Endothelial cell of umbilical vein (primary cell): ENCODE measurements around the gene GLIS2. TPM values are rescaled to one million over a fixed set of nuclear protein-coding genes. Genes with fewer than 3 reads are reported as not detected.

ENCODE experiments used
- BruUV-seq: library from RNA; stranded (reverse); fragments of 400-500 nt; replicated peaks from 2 replicates; lab custom pipeline; 2021; lab: Mats Ljungman, UMichigan
- CTCF ChIA-PET: fragments of 300-600, 350-600 bp; sonication (Branson Sonifier 250); formaldehyde crosslinking; loops from one replicate; lab custom pipeline; 2021; ENCODE audit warnings: antibody characterized with exemption, inconsistent platforms; lab: Charles Lee
- POLR2A ChIA-PET: fragments of 300-600, 350-600 bp; sonication (Branson Sonifier 250); formaldehyde crosslinking; loops from one replicate; lab custom pipeline; 2021; ENCODE audit warnings: antibody characterized with exemption, inconsistent platforms; lab: Charles Lee
- DNase-seq: peaks from one replicate; pipeline ENCODE4 v3.0.0-alpha.2; 2011; ENCODE audit warnings: low read depth, low spot score
- FAIRE-seq: peaks from 2 replicates; lab custom pipeline; 2011; peaks lifted over from hg19 to GRCh38; lab: Jason Lieb, UNC
- H2AFZ ChIP-seq: 2 replicates; pipeline ENCODE4 v1.6.0; 2012; ENCODE audit warnings: low read depth, low read length, control low read depth, inconsistent platforms
- H3K27ac ChIP-seq: 2 replicates; pipeline ENCODE4 v1.5.1; 2011; ENCODE audit warnings: low read depth, mild to moderate bottlenecking, control low read depth, low read length, moderate library complexity; ENCODE audit not compliant: insufficient read depth
- H3K27me3 ChIP-seq, 2 experiments: 2 replicates each; pipeline versions ENCODE4 v1.6.0 to v1.6.1; 2011; ENCODE audit warnings: low read length in 2 of 2, mixed read lengths in 1 of 2; ENCODE audit not compliant: control insufficient read depth in 2 of 2, insufficient read depth in 2 of 2
- H3K36me3 ChIP-seq, 2 experiments: 2 replicates in 1 of 2; 3 replicates in 1 of 2; pipeline ENCODE4 v1.5.1; 2011; ENCODE audit warnings: low read length in 2 of 2, mild to moderate bottlenecking in 1 of 2, moderate library complexity in 1 of 2; ENCODE audit not compliant: control insufficient read depth in 2 of 2, insufficient read depth in 2 of 2; ENCODE audit errors: extremely low read depth in 1 of 2
- H3K4me1 ChIP-seq: 3 replicates; pipeline ENCODE4 v1.5.1; 2011; ENCODE audit warnings: mild to moderate bottlenecking, low read length; ENCODE audit not compliant: control insufficient read depth, insufficient read depth; ENCODE audit errors: extremely low read depth
- H3K4me2 ChIP-seq: 2 replicates; pipeline ENCODE4 v1.6.1; 2011; ENCODE audit warnings: low read length, control low read depth, mixed read lengths; ENCODE audit not compliant: insufficient read depth
- H3K4me3 ChIP-seq, 3 experiments: fragments of 200-600 bp in 1 of 3; sonication (generic), shearing (Covaris generic) in 1 of 3; replicated peaks in 1 of 3; 2 replicates each; pipeline ENCODE4 v1.5.1; 2011 to 2016; ENCODE audit warnings: control low read depth in 3 of 3, low read length in 3 of 3, mild to moderate bottlenecking in 2 of 3, inconsistent platforms in 1 of 3, low read depth in 1 of 3, moderate library complexity in 1 of 3; ENCODE audit not compliant: insufficient read depth in 1 of 3
- H3K79me2 ChIP-seq: 2 replicates; pipeline ENCODE4 v1.6.0; 2012; ENCODE audit warnings: low read length, inconsistent platforms; ENCODE audit not compliant: control insufficient read depth, insufficient read depth
- H3K9ac ChIP-seq: replicated peaks from 2 replicates; pipeline ENCODE3; 2011; ENCODE audit warnings: low read length, control low read depth; ENCODE audit not compliant: insufficient read depth; ENCODE audit errors: extremely low read depth
- H3K9me1 ChIP-seq: replicated peaks from 3 replicates; pipeline ENCODE4 v1.6.0; 2011; ENCODE audit warnings: mild to moderate bottlenecking, low read length; ENCODE audit not compliant: control insufficient read depth, insufficient read depth; ENCODE audit errors: extremely low read depth
- H3K9me3 ChIP-seq: replicated peaks from 2 replicates; pipeline ENCODE4 v1.5.1; 2012; ENCODE audit warnings: low read length, inconsistent platforms; ENCODE audit not compliant: control insufficient read depth, insufficient read depth
- H4K20me1 ChIP-seq: replicated peaks from 2 replicates; pipeline ENCODE3; 2011; ENCODE audit warnings: mild to moderate bottlenecking, low read length; ENCODE audit not compliant: control insufficient read depth, insufficient read depth; ENCODE audit errors: extremely low read depth
- CTCF ChIP-seq, 2 donors: IDR thresholded peaks; 1 replicate in 1 of 2; 2 replicates in 1 of 2; pipeline ENCODE4 v1.5.1; 2011; ENCODE audit warnings: low read length in 2 of 2, mild to moderate bottlenecking in 2 of 2, moderate library complexity in 2 of 2, control low read depth in 1 of 2, inconsistent platforms in 1 of 2, low read depth in 1 of 2; ENCODE audit not compliant: insufficient read depth in 1 of 2; ENCODE audit errors: extremely low read depth in 1 of 2
- EZH2 ChIP-seq: IDR thresholded peaks from 2 replicates; pipeline ENCODE4 v1.6.1; 2012; ENCODE audit warnings: borderline replicate concordance, low read depth, mild to moderate bottlenecking, moderate library complexity, low read length, inconsistent platforms; ENCODE audit not compliant: severe bottlenecking
- FOS ChIP-seq: IDR thresholded peaks from 2 replicates; pipeline ENCODE4 v1.6.1; 2011; ENCODE audit warnings: mild to moderate bottlenecking, low read length, moderate library complexity, borderline replicate concordance; ENCODE audit not compliant: insufficient read depth
- GATA2 ChIP-seq: IDR thresholded peaks from 2 replicates; pipeline ENCODE4 v1.7.0; 2011; ENCODE audit warnings: low read depth, mild to moderate bottlenecking, moderate library complexity, mixed read lengths, low read length; ENCODE audit not compliant: insufficient read length, insufficient read depth
- MAX ChIP-seq: IDR thresholded peaks from 2 replicates; pipeline ENCODE4 v1.6.1; 2011; ENCODE audit not compliant: insufficient read depth, insufficient read length
- MYC ChIP-seq: IDR thresholded peaks from one replicate; pipeline ENCODE4 v1.6.1; 2011; ENCODE audit warnings: mild to moderate bottlenecking, low read depth, low read length
- POLR2A ChIP-seq: IDR thresholded peaks from 2 replicates; pipeline ENCODE4 v1.6.1; 2012; ENCODE audit warnings: low read depth, mild to moderate bottlenecking, control low read depth, low read length
- POLR2AphosphoS5 ChIP-seq: IDR thresholded peaks from 2 replicates; pipeline ENCODE4 v1.6.1; 2012; ENCODE audit warnings: low read depth, mild to moderate bottlenecking, control low read depth, low read length, moderate library complexity; ENCODE audit not compliant: insufficient read depth
- dilution Hi-C: fragments of 300-500 bp; cut with MboI; formaldehyde crosslinking; loops from one replicate; pipeline ENCODE4 v1.15.0; 2019; ENCODE audit warnings: low sequenced_read_pairs; ENCODE audit not compliant: extremely low pct_ligation_motif_present
- intact Hi-C: fragments of 100-400 bp; cut with micrococcal nuclease; formaldehyde crosslinking; loops from one replicate; pipeline ENCODE4 v1.10.0; 2022
- polyA plus RNA-seq, 4 experiments: library from polyadenylated mRNA; depleted of rRNA in 3 of 4; stranded (reverse) in 3 of 4; unstranded in 1 of 4; fragments of >200 nt; gene quantifications; 2 replicates each; pipeline versions ENCODE4 v1.2.1 to v1.2.3, GENCODE V29; 2011 to 2012; ENCODE audit warnings: missing spikeins in 1 of 4
- total RNA-seq: library from RNA; stranded (reverse); gene quantifications from 2 replicates; pipeline ENCODE4 v1.2.3, GENCODE V29; 2021

The GLIS2 gene
- total and polyA plus RNA-seq, 2 donors (not counting 3 experiments of a cell fraction or from before 2014, with no cell fraction given), result 4.6 to 10.1 TPM

GRCh38 chr16:4273858-4274311 lies 42.0 kb upstream of the GLIS2 start:
- peak overlapping the region; percentile 93 for H3K4me2 ChIP-seq
- BruUV-seq, result no TSS peak
- H2AFZ ChIP-seq, result peak overlapping the region; percentile 89
- no peaks in the 10 kb centered on the region for H3K27me3 ChIP-seq
- TF ChIP-seq CTCF (IDR thresholded peaks at IDR 0.05; ENCODE audit: extremely low read depth in 1 of 2, insufficient read depth in 1 of 2, low read depth in 1 of 2, low read length in 2 of 2) (peak; percentile 30 to 45), FOS (no peak), POLR2AphosphoS5 (peak; percentile 68), POLR2A (peak; percentile 37), MAX (no peak), MYC (no peak), GATA2 (no peak), EZH2 (no peak)
- peak overlapping the region; percentile 60 for H3K9ac ChIP-seq
- H3K4me1 ChIP-seq, result peaks cover 15% of the 10 kb centered on the region
- H3K79me2 ChIP-seq, result peaks cover 14% of the 10 kb centered on the region
- dilution Hi-C loops, result no loop called here
- peak overlapping the region; percentile 76 for H3K27ac ChIP-seq
- DNase-seq (peak; percentile 63), FAIRE-seq (peak; percentile 90)
- H4K20me1 ChIP-seq, result no peaks in the 10 kb centered on the region
- peak overlapping the region; percentile 43 to 58 (median 55) for H3K4me3 ChIP-seq
- no peaks in the 10 kb centered on the region for H3K36me3 ChIP-seq
- POLR2A ChIA-PET, result interaction anchor here (1.5 kb wide), 1 partner anchor 66 kb away, joined by 3 read pairs; no protein-coding TSS in a partner anchor
- no peaks in the 10 kb centered on the region for H3K9me1 ChIP-seq
- no peaks in the 10 kb centered on the region for H3K9me3 ChIP-seq
- intact Hi-C loops, result loop anchor here (1.0 to 5.0 kb wide), 4 partner anchors 15 to 128 kb away; partner anchors contain the start of gene GLIS2
- CTCF ChIA-PET, result interaction anchor here (0.6 to 3.5 kb wide), 22 partner anchors 10 to 129 kb away, joined by 3 to 39 read pairs (median 8); partner anchors contain the start of genes GLIS2 and PAM16
